HCT116 (cell line): ENCODE results near the gene RNF31. TPM values are rescaled to one million over a fixed set of nuclear protein-coding genes. Genes with fewer than 3 reads are reported as not detected.

ENCODE experiments used
- ATAC-seq: fragments of 200-7000 bp; cut with Tn5 transposase; 2 replicates; pipeline ENCODE4 v1.9.1; 2020; ENCODE audit warnings: mild to moderate bottlenecking, moderate library complexity
- BruUV-seq: library from RNA; stranded (reverse); fragments of 400-500 nt; replicated peaks from 2 replicates; lab custom pipeline; 2021; lab: Mats Ljungman, UMichigan
- CTCF ChIA-PET: fragments of 300-600 bp; sonication (Branson Sonifier 250); formaldehyde crosslinking; loops from one replicate; lab custom pipeline; 2021; ENCODE audit warnings: antibody characterized with exemption; lab: Charles Lee
- POLR2A ChIA-PET: fragments of 300-600, 350-600 bp; sonication (Branson Sonifier 250); formaldehyde crosslinking; loops from one replicate; lab custom pipeline; 2021; ENCODE audit warnings: antibody characterized with exemption; lab: Charles Lee
- RAD21 ChIA-PET, 2 experiments: fragments of 300-600 bp; sonication (Branson Sonifier 250); formaldehyde crosslinking; loops; one replicate each; lab custom pipeline; 2023; ENCODE audit warnings: low total read pairs in 2 of 2; ENCODE audit not compliant: uncharacterized antibody in 2 of 2, unreplicated experiment in 2 of 2, low non-redundant PET in 1 of 2; lab: Charles Lee
- DNase-seq: peaks from one replicate; pipeline ENCODE4 v3.0.0-alpha.2; 2010; ENCODE audit warnings: low read depth, low spot score
- H2AFZ ChIP-seq: fragments of 200-600 bp; shearing (Covaris generic), sonication (generic); 2 replicates; pipeline ENCODE4 v1.6.1; 2017; ENCODE audit warnings: low read depth, mixed run types, mixed read lengths, antibody characterized with exemption, low read length; ENCODE audit not compliant: poor library complexity, severe bottlenecking
- H3K27ac ChIP-seq: 2 replicates; pipeline ENCODE4 v1.5.1; 2012; ENCODE audit warnings: low read depth, low read length
- H3K27me3 ChIP-seq: fragments of 200-600 bp; sonication (generic); 2 replicates; pipeline ENCODE4 v1.6.1; 2016; ENCODE audit warnings: mixed run types, low read length, mixed read lengths; ENCODE audit not compliant: insufficient read depth
- H3K36me3 ChIP-seq, 2 experiments: fragments of 200-500 bp in 1 of 2; fragments of 200-600 bp in 1 of 2; sonication (Bioruptor generic) in 1 of 2; sonication (generic) in 1 of 2; 2 replicates each; pipeline versions ENCODE4 v1.5.1 to v1.6.1; 2014 to 2016; ENCODE audit warnings: low read length in 2 of 2, inconsistent platforms in 1 of 2, mixed read lengths in 1 of 2, mixed run types in 1 of 2; ENCODE audit not compliant: insufficient read depth in 2 of 2, control insufficient read depth in 1 of 2
- H3K4me1 ChIP-seq, 2 experiments: fragments of 200-600 bp in 1 of 2; sonication (generic) in 1 of 2; 2 replicates each; pipeline versions ENCODE4 v1.5.1 to v1.6.1; 2012 to 2017; ENCODE audit warnings: low read length in 2 of 2, inconsistent platforms in 1 of 2, mild to moderate bottlenecking in 1 of 2, mixed read lengths in 1 of 2, mixed run types in 1 of 2, moderate library complexity in 1 of 2; ENCODE audit not compliant: insufficient read depth in 2 of 2, control insufficient read depth in 1 of 2
- H3K4me2 ChIP-seq: fragments of 200-600 bp; sonication (generic); 2 replicates; pipeline ENCODE4 v1.6.1; 2017; ENCODE audit warnings: mixed run types, low read length, mixed read lengths
- H3K4me3 ChIP-seq, 2 experiments: fragments of 200-600 bp in 1 of 2; sonication (generic) in 1 of 2; replicated peaks in 1 of 2; 2 replicates each; pipeline ENCODE4 v1.5.1; 2011 to 2016; ENCODE audit warnings: low read length in 2 of 2, control low read depth in 1 of 2, low read depth in 1 of 2, mild to moderate bottlenecking in 1 of 2, mixed read lengths in 1 of 2, mixed run types in 1 of 2
- H3K79me2 ChIP-seq: fragments of 200-600 bp; sonication (generic); 2 replicates; pipeline ENCODE4 v1.6.1; 2017; ENCODE audit warnings: mild to moderate bottlenecking, mixed run types, low read length, moderate library complexity, mixed read lengths; ENCODE audit not compliant: insufficient read depth
- H3K9ac ChIP-seq: fragments of 200-600 bp; sonication (generic); 2 replicates; pipeline ENCODE4 v1.6.1; 2016; ENCODE audit warnings: low read length, mixed read lengths
- H3K9me2 ChIP-seq: fragments of 200-600 bp; sonication (generic), shearing (Covaris generic); 2 replicates; pipeline ENCODE4 v1.6.1; 2017; ENCODE audit warnings: mixed run types, mild to moderate bottlenecking, moderate library complexity; ENCODE audit not compliant: insufficient read depth
- H3K9me3 ChIP-seq, 2 experiments: fragments of 200-500 bp in 1 of 2; fragments of 200-600 bp in 1 of 2; sonication (Bioruptor generic) in 1 of 2; sonication (generic) in 1 of 2; 2 replicates each; pipeline ENCODE4 v1.6.1; 2014 to 2017; ENCODE audit warnings: low read length in 2 of 2, mixed read lengths in 2 of 2, inconsistent platforms in 1 of 2, low read depth in 1 of 2, mild to moderate bottlenecking in 1 of 2, mixed run types in 1 of 2, moderate library complexity in 1 of 2; ENCODE audit not compliant: control insufficient read depth in 1 of 2, insufficient read depth in 1 of 2
- H4K20me1 ChIP-seq: fragments of 200-600 bp; sonication (generic), shearing (Covaris generic); 2 replicates; pipeline ENCODE4 v1.6.1; 2017; ENCODE audit warnings: mixed run types, mild to moderate bottlenecking, moderate library complexity; ENCODE audit not compliant: insufficient read depth
- ATF3 ChIP-seq: IDR thresholded peaks from 2 replicates; pipeline ENCODE4 v1.6.1; 2012
- CBX3 ChIP-seq: IDR thresholded peaks from 2 replicates; pipeline ENCODE4 v1.6.1; 2012; ENCODE audit warnings: low read depth
- CEBPB ChIP-seq: IDR thresholded peaks from 2 replicates; pipeline ENCODE4 v1.6.1; 2012; ENCODE audit warnings: low read depth
- CTCF ChIP-seq, 3 experiments: fragments of 200-600 bp in 1 of 3; sonication (generic) in 1 of 3; IDR thresholded peaks in 2 of 3; conservative IDR thresholded peaks in 1 of 3; 2 replicates each; pipeline ENCODE4 v1.5.1; 2012 to 2017; ENCODE audit warnings: low read depth in 2 of 3, low read length in 2 of 3, antibody characterized with exemption in 1 of 3, borderline replicate concordance in 1 of 3, control low read depth in 1 of 3, mild to moderate bottlenecking in 1 of 3, mixed read lengths in 1 of 3, mixed run types in 1 of 3, moderate library complexity in 1 of 3; ENCODE audit not compliant: insufficient read depth in 1 of 3
- ELF1 ChIP-seq: IDR thresholded peaks from 2 replicates; pipeline ENCODE4 v1.6.1; 2012; ENCODE audit warnings: low read depth, borderline replicate concordance
- EZH2 ChIP-seq: fragments of 200-600 bp; sonication (generic); IDR thresholded peaks from 2 replicates; pipeline ENCODE4 v1.6.1; 2017; ENCODE audit warnings: antibody characterized with exemption, mixed run types
- MAX ChIP-seq: IDR thresholded peaks from 2 replicates; pipeline ENCODE4 v1.6.1; 2012
- POLR2A ChIP-seq: IDR thresholded peaks from 2 replicates; pipeline ENCODE4 v1.7.0; 2011; ENCODE audit warnings: borderline replicate concordance; ENCODE audit not compliant: insufficient read depth, insufficient read length; ENCODE audit errors: extremely low read depth
- POLR2AphosphoS5 ChIP-seq: IDR thresholded peaks from 2 replicates; pipeline ENCODE4 v1.6.1; 2011; ENCODE audit warnings: mild to moderate bottlenecking, low read depth, low read length, moderate library complexity
- RAD21 ChIP-seq: IDR thresholded peaks from 2 replicates; pipeline ENCODE4 v1.6.1; 2012; ENCODE audit warnings: low read depth, mild to moderate bottlenecking
- SIN3A ChIP-seq: IDR thresholded peaks from 2 replicates; pipeline ENCODE4 v1.6.1; 2012; ENCODE audit warnings: low read depth
- SP1 ChIP-seq: IDR thresholded peaks from 2 replicates; pipeline ENCODE4 v1.6.1; 2012; ENCODE audit warnings: low read depth
- TCF7L2 ChIP-seq: IDR thresholded peaks from 2 replicates; pipeline ENCODE4 v1.7.0; 2011; ENCODE audit warnings: borderline replicate concordance, inconsistent platforms; ENCODE audit not compliant: insufficient read depth, insufficient read length; ENCODE audit errors: extremely low read depth
- YY1 ChIP-seq: IDR thresholded peaks from 2 replicates; pipeline ENCODE4 v1.6.1; 2011; ENCODE audit warnings: low read length, low read depth, moderate library complexity, mild to moderate bottlenecking; ENCODE audit not compliant: insufficient replicate concordance; ENCODE audit errors: extremely low read depth
- intact Hi-C: fragments of 100-400 bp; cut with micrococcal nuclease; formaldehyde crosslinking; loops from 2 replicates; pipeline ENCODE4 v1.10.0; 2022
- total RNA-seq: library from RNA; stranded (reverse); gene quantifications from one replicate; pipeline ENCODE4 v1.2.1, GENCODE V29; 2021; ENCODE audit not compliant: unreplicated experiment

Gene RNF31
- total RNA-seq, 1 experiment from 2014 or later: 78.0 TPM

GRCh38 chr14:24160850-24161804 is 13.8 kb downstream of the RNF31 start, which contains the start of gene IRF9:
Gene IRF9, plus strand, starts transcription at chr14:24161265. Its CDS starts 880 bp downstream, at chr14:24162145.
- intact Hi-C loops: loop anchor here (1.0 to 2.0 kb wide), 2 partner anchors 46 to 103 kb away; partner anchors contain the start of genes DCAF11 and NRL
- no TSS peak for BruUV-seq
- Histone ChIP-seq H2AFZ (no peak within 1 kb of the TSS), H3K4me2 (peak within 1 kb of the TSS; percentile 87), H3K9ac (peak within 1 kb of the TSS; percentile 61), H3K36me3 (peaks cover 21 to 37% of the 10 kb centered on the region in 2 experiments; a peak in 3 of 4 replicates), H3K27me3 (no peaks in the 10 kb centered on the region), H3K9me3 (no peaks in the 10 kb centered on the region), H3K9me2 (no peaks in the 10 kb centered on the region), H3K4me3 (peak within 1 kb of the TSS; percentile 58 to 60), H3K4me1 (peaks cover 15 to 21% of the 10 kb centered on the region in 2 experiments), H4K20me1 (no peaks in the 10 kb centered on the region), H3K27ac (peak within 1 kb of the TSS; percentile 84)
- CTCF ChIA-PET: interaction anchor here (0.6 to 3.2 kb wide), 22 partner anchors 8 to 137 kb away, joined by 3 to 20 read pairs (median 4); partner anchors contain the start of genes CHMP4A, DCAF11, EMC9 and IPO4
- POLR2A ChIA-PET: interaction anchor here (1.0 to 3.1 kb wide), 13 partner anchors 14 to 103 kb away, joined by 3 to 18 read pairs (median 4); partner anchors contain the start of genes CHMP4A, DCAF11, EMC9 and NRL
- DNase-seq (peak; percentile 89), ATAC-seq (peak; percentile 95)
- RAD21 ChIA-PET: interaction anchor here in 1 of 2 experiments (1.0 kb wide), 1 partner anchor 14 kb away, joined by 3 read pairs; the partner anchor contains the start of genes PSME2 and RNF31
- TF ChIP-seq EZH2: no peak
- no peak for TF ChIP-seq ATF3
- peak; percentile 60 for TF ChIP-seq TCF7L2
- peak; percentile 53 for TF ChIP-seq POLR2A
- TF ChIP-seq SP1: peak; percentile 72; the same call in 1 of the 2 replicates
- TF ChIP-seq CEBPB: no peak
- peak; percentile 88 for TF ChIP-seq POLR2AphosphoS5
- no peak for TF ChIP-seq ELF1
- TF ChIP-seq YY1: no peak
- TF ChIP-seq CBX3: 0 out of 2 replicates have a peak, but pooled peaks have one; percentile 56
- TF ChIP-seq CTCF (IDR thresholded peaks at IDR 0.05 in 2 of 3, conservative IDR thresholded peaks at IDR 0.05 in 1 of 3; ENCODE audit: borderline replicate concordance in 1 of 3, insufficient read depth in 1 of 3, low read depth in 2 of 3, low read length in 2 of 3): peak; percentile 77 to 94 (median 87)
- TF ChIP-seq RAD21: peak; percentile 85
- peak; percentile 41; the same call in 1 of the 2 replicates for TF ChIP-seq SIN3A
- peak; percentile 86 for TF ChIP-seq MAX
- TF ChIP-seq, all 23 proteins: peak for 9
- H3K79me2 ChIP-seq: no peaks in the 10 kb centered on the region
